Right lobe of liver (tissue), 4 donors: ENCODE measurements around the gene DKK2.

Source experiments
- CTCF ChIP-seq, 4 donors: fragments of 200-600 bp in 3 of 4; fragments of 450-650 bp in 1 of 4; IDR thresholded peaks; one replicate each; pipeline versions ENCODE4 v1.5.1 to v1.8.0; 2016 to 2022; ENCODE audit warnings: antibody characterized with exemption in 4 of 4, mild to moderate bottlenecking in 2 of 4
- POLR2A ChIP-seq: fragments of 450-650 bp; IDR thresholded peaks from one replicate; pipeline ENCODE4 v1.6.1; 2017; ENCODE audit warnings: antibody characterized with exemption, mild to moderate bottlenecking
- donor health status: DM: no; HTN: no; CAD: no.
- donor health status: DM: no; HTN: no; CAD: no.
- donor health status: DM: no; HTN: yes; CAD: no.

DNA sequence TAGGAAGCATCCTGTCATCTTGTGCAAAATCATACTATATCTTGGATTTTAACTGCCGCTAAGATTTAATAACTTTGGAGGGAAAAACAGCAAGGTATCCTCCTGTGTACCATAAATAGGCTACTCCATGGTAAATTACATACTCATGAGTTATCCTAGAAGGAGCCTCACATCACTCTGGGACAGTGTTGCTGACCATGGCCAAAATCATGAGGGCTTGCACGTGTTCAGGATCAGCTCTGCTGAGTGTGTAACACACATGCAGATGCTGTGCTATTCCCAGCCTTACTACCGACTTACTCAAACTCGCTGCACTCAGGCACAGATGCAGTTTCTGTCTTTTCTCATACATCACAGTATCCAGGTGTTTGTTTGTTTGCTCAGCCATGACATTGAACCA, 56.6 kb downstream of the DKK2 start:
- TF ChIP-seq CTCF (IDR thresholded peaks at IDR 0.05), result no peak
- TF ChIP-seq POLR2A, result no peak
